GM18499 (cell line): ENCODE data around the gene NAA40.

Experiments used
- ATAC-seq: cut with Tn5 transposase; IDR thresholded peaks from one replicate; pipeline ENCODE4 v1.9.1; 2021; ENCODE audit warnings: moderate number of reproducible peaks; ENCODE audit not compliant: insufficient read depth, unreplicated experiment

NAA40 gene

DNA sequence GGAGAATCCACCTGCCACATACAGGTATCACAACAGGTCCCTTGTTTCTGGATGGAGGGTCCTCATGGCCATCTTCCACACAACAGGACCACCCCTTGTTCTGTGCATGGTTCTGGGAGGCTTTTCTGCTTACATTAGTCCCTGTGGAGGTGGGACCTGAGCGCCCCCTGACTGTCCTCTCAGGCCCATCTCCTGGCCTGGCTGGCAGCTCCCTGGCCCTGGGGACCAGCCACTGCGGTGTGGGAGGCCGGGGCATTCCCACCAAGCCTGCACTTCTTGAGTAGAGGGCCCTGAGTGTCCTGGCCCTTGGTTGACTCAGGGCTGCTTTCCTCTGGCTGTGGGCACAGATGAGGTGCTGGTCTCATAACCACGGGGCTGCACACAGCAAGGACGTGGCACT, 40.6 kb downstream of the NAA40 start:
- ATAC-seq, result no peak

DNA sequence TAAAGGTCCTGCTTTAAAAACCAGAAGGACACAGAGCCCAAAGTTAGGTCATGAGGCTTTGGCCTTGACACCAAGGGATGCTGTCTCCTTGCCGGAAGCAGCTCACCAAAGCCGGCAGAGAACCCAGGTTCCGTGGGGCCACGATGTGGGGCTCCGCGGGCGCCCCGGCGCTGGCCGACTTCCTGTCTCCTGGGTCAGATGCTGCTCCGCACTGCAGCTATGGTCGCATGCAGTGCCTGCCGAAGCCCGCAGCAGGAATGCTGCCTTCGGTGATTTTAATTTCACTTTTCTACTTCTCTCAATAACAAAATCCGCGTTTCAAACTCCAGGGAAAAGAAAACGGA, 47.0 kb downstream of the NAA40 start:
- no peak for ATAC-seq

GRCh38 chr11:63986156-63986931, 47.5 kb downstream of the NAA40 start, which contains the start of gene OTUB1:
Gene OTUB1 (plus strand): TSS chr11:63986438. CDS start chr11:63986457, 19 bp downstream.
- ATAC-seq, result no peak

GRCh38 chr11:63986932-63987513, 48.2 kb downstream of the NAA40 start:
- ATAC-seq, result no peak

GRCh38 chr11:63991558-63991957, 52.8 kb downstream of the NAA40 start:
- no peak for ATAC-seq

DNA sequence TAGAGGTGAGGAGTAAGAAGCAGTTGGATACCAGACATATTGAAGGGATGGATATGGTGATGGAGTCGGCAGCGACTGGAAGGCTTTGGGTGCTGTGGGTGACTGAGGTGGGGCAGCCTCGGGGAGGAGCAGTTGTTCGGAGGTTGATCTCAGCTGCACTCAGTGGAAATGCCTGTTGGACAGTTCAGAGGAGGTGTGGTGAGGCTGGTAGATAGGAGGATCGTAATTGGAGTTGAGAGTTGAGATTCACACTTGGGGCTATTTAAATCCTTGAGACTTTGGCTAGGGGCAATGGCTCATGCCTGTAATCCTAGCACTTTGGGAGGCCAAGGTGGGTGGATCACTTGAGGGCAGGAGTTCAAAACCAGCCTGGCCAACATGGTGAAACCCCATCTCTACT, 54.3 kb downstream of the NAA40 start:
- ATAC-seq, result no peak

GRCh38 chr11:63993993-63994392, 55.2 kb downstream of the NAA40 start:
- no peak for ATAC-seq

DNA sequence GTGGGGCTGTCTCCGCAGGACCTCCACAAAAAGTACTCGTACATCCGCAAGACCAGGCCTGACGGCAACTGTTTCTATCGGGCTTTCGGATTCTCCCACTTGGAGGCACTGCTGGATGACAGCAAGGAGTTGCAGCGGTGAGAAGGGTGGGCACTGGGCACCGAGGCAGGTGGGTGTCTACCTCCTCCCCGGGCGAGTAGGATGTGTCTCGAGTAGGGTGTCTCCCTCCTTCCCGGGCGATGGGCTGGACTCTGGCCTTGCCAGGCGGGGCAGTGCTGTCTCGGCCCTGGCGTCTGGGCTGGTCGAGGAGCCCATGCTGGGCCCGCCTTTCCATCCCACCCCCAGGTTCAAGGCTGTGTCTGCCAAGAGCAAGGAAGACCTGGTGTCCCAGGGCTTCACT, 57.7 kb downstream of the NAA40 start:
- ATAC-seq, result no peak

DNA sequence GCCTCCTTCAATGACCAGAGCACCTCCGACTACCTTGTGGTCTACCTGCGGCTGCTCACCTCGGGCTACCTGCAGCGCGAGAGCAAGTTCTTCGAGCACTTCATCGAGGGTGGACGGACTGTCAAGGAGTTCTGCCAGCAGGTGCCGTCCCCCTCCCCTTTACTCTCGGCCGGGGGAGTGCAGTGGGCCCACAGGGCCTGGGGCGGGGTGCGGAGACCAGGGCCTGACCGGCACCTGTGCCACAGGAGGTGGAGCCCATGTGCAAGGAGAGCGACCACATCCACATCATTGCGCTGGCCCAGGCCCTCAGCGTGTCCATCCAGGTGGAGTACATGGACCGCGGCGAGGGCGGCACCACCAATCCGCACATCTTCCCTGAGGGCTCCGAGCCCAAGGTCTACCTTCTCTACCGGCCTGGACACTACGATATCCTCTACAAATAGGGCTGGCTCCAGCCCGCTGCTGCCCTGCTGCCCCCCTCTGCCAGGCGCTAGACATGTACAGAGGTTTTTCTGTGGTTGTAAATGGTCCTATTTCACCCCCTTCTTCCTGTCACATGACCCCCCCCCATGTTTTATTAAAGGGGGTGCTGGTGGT, 58.4 kb downstream of the NAA40 start:
- ATAC-seq, result no peak

DNA sequence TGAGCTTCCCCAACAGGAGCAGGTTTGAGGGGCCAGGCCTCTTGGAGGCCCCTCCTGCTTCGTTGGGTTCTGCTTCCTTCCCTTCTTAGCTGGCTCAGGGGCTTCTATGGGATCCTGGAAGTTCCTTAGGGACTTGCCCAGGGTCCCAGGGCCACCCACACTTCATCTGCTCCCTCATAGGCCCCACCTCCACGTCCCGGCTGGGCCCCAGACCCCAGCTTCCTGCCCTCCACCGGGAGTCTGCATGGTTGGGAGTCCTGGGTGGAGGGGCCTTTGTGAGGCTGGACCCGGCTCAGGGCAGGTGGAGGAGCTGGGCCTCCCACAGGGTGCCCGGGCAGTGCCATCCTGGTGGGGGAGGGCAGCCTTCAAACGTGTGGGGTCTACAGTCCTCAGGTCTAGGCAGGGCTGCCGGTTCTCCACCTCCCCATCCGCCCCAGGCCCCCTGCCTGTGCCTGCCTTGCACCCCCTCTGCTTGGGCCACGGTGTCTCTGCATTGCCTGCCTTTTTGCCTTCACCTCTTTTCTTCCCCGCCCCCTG, 59.1 kb downstream of the NAA40 start:
- ATAC-seq, result no peak

DNA sequence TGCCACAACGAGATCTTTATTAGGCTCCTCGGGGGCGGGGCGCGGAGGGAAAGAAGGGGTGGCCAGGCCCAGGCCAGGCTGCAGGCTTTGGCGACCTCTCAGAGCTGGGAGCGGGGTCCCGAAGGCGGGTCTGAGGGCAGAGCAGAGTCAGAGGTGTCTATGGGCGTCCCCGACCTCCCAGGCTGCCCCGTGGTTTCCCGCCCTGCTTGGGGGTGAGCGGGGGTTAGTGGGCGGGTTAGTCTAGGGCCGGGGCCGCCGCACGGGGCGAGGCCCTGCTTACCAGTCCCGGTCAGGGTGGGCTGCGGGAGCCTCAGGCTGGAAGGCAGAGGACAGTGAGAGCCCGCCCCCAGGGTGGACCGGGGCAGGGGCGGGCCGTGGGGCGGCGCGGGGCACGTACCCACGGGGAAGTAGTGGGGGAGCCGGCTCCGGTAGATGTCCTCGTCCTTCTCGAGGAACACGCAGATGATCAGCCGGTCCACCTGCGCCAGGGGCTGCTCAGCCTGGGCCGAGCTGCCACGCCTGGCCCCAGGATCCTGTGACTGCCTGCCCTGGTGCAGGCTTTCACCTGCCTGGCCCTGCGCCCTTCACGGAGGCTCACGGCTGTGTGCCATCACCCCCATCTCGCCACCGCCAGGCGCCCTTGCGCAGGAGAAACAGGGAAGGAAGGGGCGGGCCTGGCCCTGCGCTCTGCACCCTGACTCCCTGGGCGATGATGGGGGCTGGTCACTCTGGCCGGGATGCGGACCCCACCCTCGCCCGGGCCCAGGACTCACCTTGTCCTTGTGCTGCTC, 60.0 kb downstream of the NAA40 start:
- no peak for ATAC-seq

- no peak for ATAC-seq
Observed at GRCh38 chr11:63999349-64000025, 60.7 kb downstream of the NAA40 start.

GRCh38 chr11:64000026-64000739, 61.4 kb downstream of the NAA40 start:
- no peak for ATAC-seq

DNA sequence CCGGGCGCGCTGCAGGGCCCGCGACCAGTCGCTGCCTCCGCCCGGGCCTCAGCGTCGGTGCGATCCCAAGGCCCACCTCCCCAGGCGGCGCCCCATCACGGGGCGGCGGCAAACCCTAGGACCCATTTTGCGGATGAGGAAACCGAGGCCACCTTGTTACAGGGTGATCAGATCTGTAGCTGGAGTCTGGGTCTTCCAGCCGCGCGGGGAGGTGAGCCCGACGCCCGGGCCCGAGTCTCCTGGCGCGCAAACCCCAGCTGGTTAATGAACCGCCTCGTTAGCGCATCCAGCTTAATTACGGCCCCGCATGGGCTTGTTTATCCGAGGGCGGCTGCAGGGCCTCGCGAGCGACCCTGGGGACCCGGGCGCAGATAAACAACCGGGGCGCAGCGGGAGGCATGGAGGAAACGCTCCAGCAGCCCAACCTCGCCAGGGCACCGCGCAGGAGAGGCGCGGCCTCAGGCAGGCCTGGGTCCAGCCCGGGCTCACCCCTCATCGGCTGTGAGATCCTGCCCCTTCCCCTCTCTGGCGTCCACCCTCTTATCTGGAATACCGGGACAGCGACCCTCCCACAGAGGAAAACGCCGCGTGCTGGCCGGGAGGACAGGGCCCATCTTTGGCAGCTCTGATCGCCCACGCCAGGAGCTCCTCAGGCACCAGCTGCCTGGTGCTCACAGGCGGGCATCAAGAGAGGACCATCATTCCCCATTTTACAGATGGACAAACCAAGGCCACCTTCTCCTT, 62.1 kb downstream of the NAA40 start:
- ATAC-seq, result no peak

- no peak for ATAC-seq
Observed at GRCh38 chr11:64001484-64002420, 63.0 kb downstream of the NAA40 start.

DNA sequence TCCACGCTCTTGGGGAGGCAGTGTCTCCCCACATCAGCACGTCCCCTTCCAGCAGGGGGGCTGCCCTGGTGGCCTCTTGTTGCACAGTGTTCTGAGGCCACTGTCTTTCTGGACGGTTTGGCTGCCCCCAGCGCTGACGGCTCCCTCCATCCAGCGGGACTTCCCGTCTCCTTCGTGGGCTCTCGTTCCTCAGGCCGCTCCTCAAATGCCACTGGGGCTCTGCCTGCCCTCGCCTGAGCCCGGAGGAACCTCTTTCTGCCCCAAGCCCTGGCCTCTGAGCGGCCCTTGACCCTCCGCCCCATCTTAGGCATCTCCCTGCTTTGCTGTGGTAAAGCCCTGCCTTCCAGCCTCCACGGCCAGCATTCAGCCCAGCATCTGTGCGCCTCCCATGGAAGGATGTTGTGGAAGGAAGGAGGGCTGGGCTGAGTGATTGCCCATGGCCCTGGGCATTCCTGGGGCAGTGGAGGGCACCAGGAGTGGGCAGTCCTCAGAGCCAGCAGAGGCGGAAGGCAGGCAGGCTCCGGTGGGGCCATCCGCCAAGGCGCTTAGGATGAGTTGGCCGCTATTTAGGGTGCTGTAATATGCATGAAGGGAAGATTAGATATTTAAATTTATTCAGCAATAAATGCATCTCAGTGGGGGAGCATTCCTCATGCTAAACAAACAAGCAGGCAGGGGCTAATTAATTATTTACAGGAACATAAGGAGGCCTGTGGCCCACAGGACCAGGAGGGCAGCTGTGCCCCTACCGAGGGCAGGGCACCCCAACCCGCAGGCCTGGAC, 65.2 kb downstream of the NAA40 start:
- no peak for ATAC-seq

GRCh38 chr11:64004590-64004984, 65.8 kb downstream of the NAA40 start:
- ATAC-seq, result no peak
